Effector memory CD8-positive, alpha-beta T cell (primary cell): ENCODE data around the gene TECPR2.
A peak's percentile ranks its signal among the peaks of the same experiment; 100 is the strongest.
"Not testable (repeated sequence)": the region's sequence is repeated elsewhere in the genome, so short reads cannot be mapped to it uniquely, and the experiment has no call there.

Source experiments
- ATAC-seq: fragments of 150-1000 bp; cut with Tn5 transposase; replicated peaks from 2 replicates; pipeline ENCODE4 v1.10.0; 2021; ENCODE audit warnings: mild to moderate bottlenecking, moderate library complexity
- DNase-seq, 3 experiments: peaks; one replicate each; pipeline ENCODE4 v3.0.0; 2021
- H3K27ac Mint-ChIP-seq, 2 donors: one replicate each; pipeline ENCODE4 v1.8.0; 2022; ENCODE audit warnings: mild to moderate bottlenecking in 2 of 2, mixed read lengths in 2 of 2, moderate library complexity in 2 of 2
- H3K27me3 Mint-ChIP-seq, 2 donors: one replicate each; pipeline ENCODE4 v1.8.0; 2022; ENCODE audit warnings: mixed read lengths in 2 of 2
- H3K36me3 Mint-ChIP-seq: one replicate; pipeline ENCODE4 v1.8.0; 2022; ENCODE audit warnings: mild to moderate bottlenecking, moderate library complexity, mixed read lengths; ENCODE audit not compliant: insufficient read depth
- H3K4me1 Mint-ChIP-seq, 2 donors: one replicate each; pipeline ENCODE4 v1.8.0; 2022; ENCODE audit warnings: low read depth in 2 of 2, mixed read lengths in 2 of 2
- H3K4me3 Mint-ChIP-seq, 2 donors: one replicate each; pipeline ENCODE4 v1.8.0; 2022; ENCODE audit warnings: mild to moderate bottlenecking in 2 of 2, mixed read lengths in 2 of 2, moderate library complexity in 2 of 2
- H3K9me3 Mint-ChIP-seq, 2 donors: one replicate each; pipeline ENCODE4 v1.8.0; 2022; ENCODE audit warnings: mixed read lengths in 2 of 2

TECPR2 gene

DNA sequence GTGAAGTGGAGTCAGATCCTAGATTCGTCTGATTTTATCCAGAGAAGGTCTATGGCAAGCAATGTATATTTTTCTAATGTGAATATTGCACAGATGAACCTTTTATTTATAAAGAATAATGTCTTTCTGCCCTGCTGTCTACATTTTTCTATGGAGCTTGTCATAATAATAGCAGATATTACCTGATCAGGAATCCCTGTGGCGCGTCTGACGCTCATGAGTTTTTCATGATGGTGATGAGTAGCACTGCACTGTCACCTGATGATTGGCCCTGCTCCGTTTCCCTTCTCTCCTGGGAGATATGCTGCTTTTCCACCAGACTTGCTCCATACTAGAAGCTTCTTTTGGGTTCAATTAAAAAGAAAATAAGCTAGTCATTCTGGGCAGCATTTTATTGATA is 20.5 kb upstream of the TECPR2 start:
- Mint-ChIP-seq H3K4me3 (no peak overlapping the region), H3K27me3 (no peaks in the 10 kb centered on the region), H3K27ac (no peak overlapping the region), H3K36me3 (peaks cover 50% of the 10 kb centered on the region), H3K4me1 (peaks cover 0 to 4% of the 10 kb centered on the region in 2 donors), H3K9me3 (no peaks in the 10 kb centered on the region)
- no peak for DNase-seq
- ATAC-seq: no peak

DNA sequence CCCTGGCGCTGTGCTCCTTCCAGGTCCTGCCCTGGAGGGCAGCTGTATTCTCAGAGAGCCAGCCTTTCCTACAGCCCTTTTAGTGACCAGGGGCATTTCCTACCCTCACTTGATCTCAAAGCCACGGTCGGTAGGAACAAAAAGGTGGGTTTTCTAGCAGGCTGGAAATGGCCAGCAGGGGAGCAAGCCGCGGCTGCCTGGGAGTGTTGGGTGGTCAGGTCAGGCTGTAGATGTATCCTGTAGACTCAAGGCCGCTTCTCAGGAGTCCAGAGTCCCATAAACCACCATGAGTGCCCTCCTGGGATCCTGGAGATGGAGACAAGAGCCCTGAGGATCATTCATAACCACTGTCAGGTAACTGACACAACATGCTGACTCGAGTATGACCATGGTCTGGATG is 18.7 kb upstream of the TECPR2 start:
- no peak overlapping the region for H3K4me3 Mint-ChIP-seq

DNA sequence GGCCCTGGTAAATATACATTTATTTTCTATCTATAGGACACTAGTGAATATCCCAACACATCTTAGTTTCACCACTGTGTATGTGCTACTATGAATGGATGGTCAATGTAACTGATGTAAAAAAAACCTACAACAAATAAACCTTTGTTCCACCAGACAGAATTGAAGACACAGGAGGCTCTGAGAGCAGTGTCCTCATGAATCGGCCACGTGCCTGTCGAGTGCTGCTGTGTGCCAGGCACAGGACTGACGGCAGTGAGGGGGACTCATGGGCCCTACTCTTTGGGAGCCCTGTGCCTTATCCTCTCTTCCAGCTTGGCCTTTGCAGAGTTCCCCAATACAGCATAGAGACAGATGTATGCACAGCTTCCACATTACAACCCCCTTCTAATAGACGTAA is 18.3 kb upstream of the TECPR2 start:
- ATAC-seq: no peak
- Mint-ChIP-seq H3K27me3 (no peaks in the 10 kb centered on the region), H3K4me1 (no peaks in the 10 kb centered on the region), H3K36me3 (peaks cover 62% of the 10 kb centered on the region), H3K9me3 (no peaks in the 10 kb centered on the region), H3K4me3 (no peak overlapping the region), H3K27ac (no peak overlapping the region)
- no peak for DNase-seq

More for the DNA sequence above, 18.7 kb upstream of the TECPR2 start:
- Mint-ChIP-seq H3K27me3 (no peaks in the 10 kb centered on the region), H3K27ac (no peak overlapping the region), H3K4me1 (no peaks in the 10 kb centered on the region), H3K9me3 (no peaks in the 10 kb centered on the region), H3K36me3 (peaks cover 58% of the 10 kb centered on the region)
- DNase-seq (no peak), ATAC-seq (no peak)

DNA sequence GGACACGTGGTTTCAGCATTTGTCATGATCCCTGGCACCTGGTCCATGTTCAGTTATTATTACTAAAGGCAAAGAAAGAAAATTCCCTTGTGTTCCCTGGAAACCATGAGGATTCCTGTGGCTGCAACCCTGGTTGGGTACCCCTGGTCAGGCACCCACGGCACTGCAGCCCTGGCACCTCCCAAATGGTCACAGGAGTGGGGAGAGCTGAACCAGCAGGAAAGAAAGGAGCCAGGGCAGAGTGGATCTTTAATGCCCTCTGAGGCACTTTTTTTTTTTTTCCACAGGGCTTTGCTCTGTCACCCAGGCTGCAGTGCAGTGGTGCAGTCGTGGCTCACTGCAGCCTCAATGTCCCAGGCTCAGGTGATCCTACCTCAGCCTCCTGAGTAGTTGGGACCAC is 17.5 kb upstream of the TECPR2 start:
- peak overlapping the region; percentile 16 to 82 for H3K27ac Mint-ChIP-seq
- DNase-seq (no peak), ATAC-seq (no peak)
- H3K9me3 Mint-ChIP-seq: no peaks in the 10 kb centered on the region
- H3K36me3 Mint-ChIP-seq: peaks cover 69% of the 10 kb centered on the region
- no peaks in the 10 kb centered on the region for H3K27me3 Mint-ChIP-seq
- H3K4me3 Mint-ChIP-seq: no peak overlapping the region
- H3K4me1 Mint-ChIP-seq: no peaks in the 10 kb centered on the region

DNA sequence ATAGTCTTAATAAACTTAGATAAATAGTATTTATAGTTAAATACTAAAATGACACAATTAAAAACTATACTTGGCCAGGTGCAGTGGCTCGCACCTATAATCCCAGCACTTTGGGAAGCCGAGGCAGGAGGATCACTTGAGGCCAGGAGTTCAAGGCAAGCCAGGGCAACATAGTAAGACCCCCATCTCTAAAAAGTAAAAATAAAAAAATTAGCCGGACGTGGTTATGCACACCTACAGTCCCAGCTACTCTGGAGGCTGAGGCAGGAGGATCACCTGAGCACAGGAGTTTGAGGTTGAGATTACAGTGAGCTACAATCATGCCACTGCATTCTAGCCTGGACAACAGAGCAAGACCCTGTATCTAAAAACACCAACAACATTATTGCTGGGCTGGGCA is 16.1 kb upstream of the TECPR2 start:
- ATAC-seq (no peak), DNase-seq (no peak)
- Mint-ChIP-seq H3K9me3 (no peaks in the 10 kb centered on the region), H3K27ac (no peak overlapping the region), H3K4me3 (no peak overlapping the region), H3K36me3 (peaks cover 71% of the 10 kb centered on the region), H3K4me1 (no peaks in the 10 kb centered on the region), H3K27me3 (no peaks in the 10 kb centered on the region)

- no peaks in the 10 kb centered on the region for H3K27me3 Mint-ChIP-seq
- ATAC-seq: no peak
- H3K9me3 Mint-ChIP-seq: no peaks in the 10 kb centered on the region
- H3K27ac Mint-ChIP-seq: no peak overlapping the region
- no peak overlapping the region for H3K4me3 Mint-ChIP-seq
- H3K4me1 Mint-ChIP-seq: peaks cover 0 to 3% of the 10 kb centered on the region in 2 donors
- no peak for DNase-seq
- H3K36me3 Mint-ChIP-seq: peaks cover 75% of the 10 kb centered on the region
These were observed 14.4 kb upstream of the TECPR2 start for GRCh38 chr14:102348376-102348775.

DNA sequence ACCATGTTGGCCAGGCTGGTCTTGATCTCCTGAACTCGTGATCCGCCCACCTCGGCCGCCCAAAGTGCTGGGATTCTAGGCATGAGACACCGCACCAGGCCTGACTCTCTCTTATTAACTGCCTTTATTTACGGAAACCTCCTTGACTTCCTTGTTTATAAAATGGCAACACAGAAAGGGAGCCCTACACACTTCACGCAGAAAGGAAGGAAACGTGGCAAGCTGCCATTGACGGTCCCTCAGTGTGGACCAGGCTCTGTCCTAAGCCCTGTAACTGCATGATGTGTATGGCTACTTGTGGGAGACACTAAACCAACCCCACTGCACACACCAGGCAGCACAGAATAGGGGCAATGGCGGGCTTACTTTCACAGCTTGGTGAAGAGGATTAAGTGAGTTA is 11.7 kb upstream of the TECPR2 start:
- peaks cover 0 to 3% of the 10 kb centered on the region in 2 donors for H3K4me1 Mint-ChIP-seq
- peaks cover 84% of the 10 kb centered on the region for H3K36me3 Mint-ChIP-seq
- H3K27ac Mint-ChIP-seq: no peak overlapping the region
- H3K27me3 Mint-ChIP-seq: no peaks in the 10 kb centered on the region
- DNase-seq: no peak
- no peaks in the 10 kb centered on the region for H3K9me3 Mint-ChIP-seq
- no peak for ATAC-seq
- no peak overlapping the region for H3K4me3 Mint-ChIP-seq

- H3K4me1 Mint-ChIP-seq, H3K27me3 Mint-ChIP-seq, ATAC-seq, H3K4me3 Mint-ChIP-seq, H3K9me3 Mint-ChIP-seq, H3K27ac Mint-ChIP-seq, DNase-seq: not testable (repeated sequence)
- peaks cover 80% of the 10 kb centered on the region for H3K36me3 Mint-ChIP-seq
These were observed 11.1 kb upstream of the TECPR2 start for GRCh38 chr14:102351593-102351992.

GRCh38 chr14:102352213-102352612 is 10.5 kb upstream of the TECPR2 start:
- H3K36me3 Mint-ChIP-seq: peaks cover 76% of the 10 kb centered on the region
- H3K4me1 Mint-ChIP-seq: peaks cover 0 to 4% of the 10 kb centered on the region in 2 donors
- no peak for ATAC-seq
- H3K27ac Mint-ChIP-seq: no peak overlapping the region
- H3K27me3 Mint-ChIP-seq: no peaks in the 10 kb centered on the region
- no peaks in the 10 kb centered on the region for H3K9me3 Mint-ChIP-seq
- H3K4me3 Mint-ChIP-seq: no peak overlapping the region
- DNase-seq: no peak

DNA sequence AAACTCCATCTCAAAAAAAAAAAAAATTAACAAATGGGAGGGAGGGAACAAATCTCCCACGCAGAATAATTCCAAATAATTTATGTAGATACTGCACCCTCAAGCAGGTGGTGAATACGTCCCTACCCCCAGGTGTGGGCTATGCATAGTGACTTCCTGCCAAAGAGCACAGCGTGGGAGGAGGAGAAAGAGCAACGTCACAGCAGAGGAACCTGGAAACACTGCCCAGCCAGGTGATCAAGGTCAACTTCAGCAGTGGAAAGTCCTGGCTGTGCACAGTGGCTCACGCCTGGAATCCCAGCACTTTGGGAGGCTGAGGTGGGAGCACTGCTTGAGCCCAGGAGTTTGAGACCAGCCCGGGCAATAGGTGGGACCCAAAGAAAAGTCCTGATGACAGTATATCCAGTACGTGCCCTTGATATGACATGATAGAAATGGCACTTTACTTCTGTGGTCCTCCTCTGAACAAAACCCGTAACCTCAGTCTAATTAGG is 9.6 kb upstream of the TECPR2 start:
- no peak for ATAC-seq
- H3K27ac Mint-ChIP-seq: no peak overlapping the region
- H3K9me3 Mint-ChIP-seq: no peaks in the 10 kb centered on the region

GRCh38 chr14:102356280-102356679 is 6.5 kb upstream of the TECPR2 start:
- peaks cover 58% of the 10 kb centered on the region for H3K36me3 Mint-ChIP-seq
- ATAC-seq: no peak
- no peak overlapping the region for H3K4me3 Mint-ChIP-seq
- H3K9me3 Mint-ChIP-seq: no peaks in the 10 kb centered on the region
- H3K27ac Mint-ChIP-seq: no peak overlapping the region
- H3K27me3 Mint-ChIP-seq: no peaks in the 10 kb centered on the region
- DNase-seq: no peak
- H3K4me1 Mint-ChIP-seq: peaks cover 10 to 24% of the 10 kb centered on the region in 2 donors

More for the DNA sequence above, 9.6 kb upstream of the TECPR2 start:
- no peaks in the 10 kb centered on the region for H3K27me3 Mint-ChIP-seq
- H3K4me1 Mint-ChIP-seq: peaks cover 0 to 12% of the 10 kb centered on the region in 2 donors
- no peak overlapping the region for H3K4me3 Mint-ChIP-seq
- no peak for DNase-seq
- H3K36me3 Mint-ChIP-seq: peaks cover 77% of the 10 kb centered on the region

GRCh38 chr14:102359341-102359740 is 3.4 kb upstream of the TECPR2 start:
- H3K4me1 Mint-ChIP-seq: peaks cover 20 to 26% of the 10 kb centered on the region in 2 donors
- DNase-seq (no peak), ATAC-seq (no peak)
- H3K9me3 Mint-ChIP-seq: no peaks in the 10 kb centered on the region
- H3K27ac Mint-ChIP-seq: no peak overlapping the region
- no peak overlapping the region for H3K4me3 Mint-ChIP-seq
- H3K27me3 Mint-ChIP-seq: no peaks in the 10 kb centered on the region
- peaks cover 50% of the 10 kb centered on the region for H3K36me3 Mint-ChIP-seq

- ATAC-seq: no peak
- Mint-ChIP-seq H3K4me1 (peaks cover 20 to 26% of the 10 kb centered on the region in 2 donors), H3K36me3 (peaks cover 39% of the 10 kb centered on the region), H3K4me3 (no peak overlapping the region), H3K9me3 (no peaks in the 10 kb centered on the region), H3K27me3 (no peaks in the 10 kb centered on the region), H3K27ac (peak overlapping the region in 1 of 2 donors; percentile 89)
- no peak for DNase-seq
These were observed 2.4 kb upstream of the TECPR2 start for GRCh38 chr14:102360388-102360787.

GRCh38 chr14:102362084-102362483 is 657 bp upstream of the TECPR2 start:
- DNase-seq: peak in 2 of 3 experiments; percentile 2 to 3
- H3K27ac Mint-ChIP-seq: peak overlapping the region; percentile 85 to 89

More at GRCh38 chr14:102362084-102362483, 657 bp upstream of the TECPR2 start:
- peaks cover 32% of the 10 kb centered on the region for H3K36me3 Mint-ChIP-seq
- peak; percentile 7 for ATAC-seq
- peaks cover 20 to 30% of the 10 kb centered on the region in 2 donors for H3K4me1 Mint-ChIP-seq
- H3K9me3 Mint-ChIP-seq: no peaks in the 10 kb centered on the region
- H3K27me3 Mint-ChIP-seq: no peaks in the 10 kb centered on the region
- no peak overlapping the region for H3K4me3 Mint-ChIP-seq
